Measurements from ENCODE around the gene PCGF2. TPM values are rescaled to one million over a fixed set of nuclear protein-coding genes. Genes with fewer than 3 reads are reported as not detected.

Gene PCGF2
- total and polyA plus RNA-seq, 2 of the 8 experiments (the other 6 are each of a cell fraction or from before 2014, with no cell fraction given): 42.1 to 93.3 TPM

- peak overlapping the region; percentile 84 to 86 for H3K4me2 ChIP-seq (ENCODE audit: insufficient read depth in 1 of 2, low read depth in 2 of 2, low read length in 2 of 2)
- 88% methylated on average over 6 of the region's 6 CpGs; no CpG with 5 or more reads in 1 of the 2 experiments for WGBS, 2 experiments (ENCODE audit: extremely low coverage in 1 of 2, insufficient coverage in 1 of 2, insufficient read length in 1 of 2, insufficient replicate concordance in 2 of 2, low coverage in 1 of 2, low lambda C conversion rate in 2 of 2, missing lambda C conversion rate in 1 of 2)
Measured at GRCh38 chr17:38797828-38798227, 49.7 kb upstream of the PCGF2 start.

More at GRCh38 chr17:38797828-38798227, 49.7 kb upstream of the PCGF2 start:
- Histone ChIP-seq H3K56ac (replicated peaks; ENCODE audit: insufficient read length, low read depth, low read length) (no peak overlapping the region), H3K18ac (ENCODE audit: extremely low read depth, low read length) (no peak overlapping the region), H3K27me3 (replicated peaks in 1 of 4; ENCODE audit: control insufficient read depth in 3 of 4, extremely low read depth in 1 of 4, insufficient read depth in 3 of 4, low read length in 3 of 4) (no peaks in the 10 kb centered on the region), H2BK12ac (ENCODE audit: low read depth, low read length) (no peak overlapping the region), H2BK20ac (ENCODE audit: low read length) (no peak overlapping the region), H2AFZ (ENCODE audit: low read length) (no peak overlapping the region), H3K36me3 (ENCODE audit: control insufficient read depth in 2 of 4, insufficient read depth in 4 of 4, low read length in 3 of 4) (peaks cover 3 to 18% (median 13%) of the 10 kb centered on the region in 4 experiments; a peak in 5 of 8 replicates), H3K9me3 (ENCODE audit: insufficient read depth in 2 of 2, low read depth in 1 of 2, low read length in 1 of 2) (no peaks in the 10 kb centered on the region), H3K79me2 (ENCODE audit: control insufficient read depth in 1 of 2, insufficient read depth in 2 of 2, low read length in 2 of 2) (peaks cover 16 to 53% of the 10 kb centered on the region in 2 experiments), H4K5ac (ENCODE audit: insufficient read length, low read depth, low read length) (no peak overlapping the region), H2BK15ac (ENCODE audit: low read length) (no peak overlapping the region), H3K14ac (ENCODE audit: insufficient read length) (no peak overlapping the region), H2AK5ac (ENCODE audit: low read depth, low read length) (no peak overlapping the region), H4K8ac (ENCODE audit: extremely low read depth, insufficient read depth, low read length) (no peak overlapping the region), H3K4ac (replicated peaks; ENCODE audit: insufficient read length, low read depth, low read length) (no peak overlapping the region), H3K23ac (ENCODE audit: insufficient read length) (no peak overlapping the region), H2BK120ac (replicated peaks; ENCODE audit: low read depth, low read length) (no peak overlapping the region), H3K4me1 (replicated peaks in 1 of 4; ENCODE audit: control insufficient read depth in 3 of 4, insufficient read depth in 4 of 4, low read length in 3 of 4) (peaks cover 5 to 8% (median 5%) of the 10 kb centered on the region in 4 experiments; a peak in 4 of 7 replicates), H3K4me3 (ENCODE audit: extremely low read depth in 1 of 4, insufficient read depth in 2 of 4, low read depth in 3 of 4, low read length in 4 of 4) (peak overlapping the region in 3 of 4 experiments; percentile 3 to 90 (median 80); a peak in 5 of 8 replicates), H3K27ac (ENCODE audit: low read depth, low read length) (no peak overlapping the region), H4K91ac (replicated peaks; ENCODE audit: insufficient read length, low read length) (no peak overlapping the region), H2BK5ac (ENCODE audit: low read depth, low read length) (no peak overlapping the region), H4K20me1 (replicated peaks in 1 of 2; ENCODE audit: control insufficient read depth in 1 of 2, insufficient read depth in 2 of 2, low read length in 2 of 2) (peaks cover 4 to 18% of the 10 kb centered on the region in 2 experiments), H3K79me1 (ENCODE audit: low read depth, low read length) (peaks cover 29% of the 10 kb centered on the region), H3K23me2 (ENCODE audit: low read depth, low read length) (peaks cover 4% of the 10 kb centered on the region), H3K9ac (replicated peaks in 1 of 4; ENCODE audit: extremely low read depth in 1 of 4, low read depth in 3 of 4, low read length in 3 of 4) (no peak overlapping the region; a peak in 2 of 7 replicates)
- no peak for FAIRE-seq
- TF ChIP-seq RNF2 (IDR thresholded peaks at IDR 0.05; ENCODE audit: borderline replicate concordance, low read depth, low read length, missing control alignments, poor library complexity, severe bottlenecking): no peak
- TF ChIP-seq SIRT6 (IDR thresholded peaks at IDR 0.05; ENCODE audit: low read length): no peak
- TF ChIP-seq ATF2 (IDR thresholded peaks at IDR 0.05; ENCODE audit: low read length): no peak
- no peak for TF ChIP-seq POLR2AphosphoS5 (IDR thresholded peaks at IDR 0.05; ENCODE audit: low read depth, low read length)
- TF ChIP-seq SRF (IDR thresholded peaks at IDR 0.05; ENCODE audit: low read depth, low read length): no peak
- TF ChIP-seq USF2 (IDR thresholded peaks at IDR 0.05; ENCODE audit: low read length): no peak
- TF ChIP-seq NRF1 (IDR thresholded peaks at IDR 0.05; ENCODE audit: low read depth, low read length): no peak
- no peak for TF ChIP-seq TBP (IDR thresholded peaks at IDR 0.05; ENCODE audit: low read depth, low read length)
- TF ChIP-seq CREB1 (IDR thresholded peaks at IDR 0.05): no peak
- TF ChIP-seq POLR2A (IDR thresholded peaks at IDR 0.05; ENCODE audit: control extremely low read depth in 1 of 2, low read depth in 2 of 2, low read length in 2 of 2): no peak
- no peak for TF ChIP-seq KDM4A (IDR thresholded peaks at IDR 0.05; ENCODE audit: low read depth, low read length, severe bottlenecking)
- no peak for TF ChIP-seq TAF7 (optimal IDR thresholded peaks at IDR 0.05; ENCODE audit: borderline replicate concordance, low read depth, low read length)
- ChIA-PET POLR2A (ENCODE audit: partially characterized antibody) (interaction anchor here (0.9 to 3.6 kb wide), 7 partner anchors 9 to 82 kb away, joined by 3 to 16 read pairs (median 6); partner anchors contain the start of genes CWC25 and RPL23), CTCF (ENCODE audit: partially characterized antibody) (no interaction called here)
- DNase-seq (ENCODE audit: low read depth in 1 of 2, low spot score in 2 of 2): no peak
